NCI-H2171 (cell line): ENCODE measurements around the gene SMAD9.

Experiments
- DNase-seq: peaks from one replicate; lab custom pipeline; 2025; lab: John Stamatoyannopoulos, UW

The SMAD9 gene

GRCh38 chr13:36919833-36920615, at the start of gene SMAD9:
Gene SMAD9 (minus strand): TSS chr13:36920238. CDS start chr13:36879689, 40,549 bp downstream.
- DNase-seq = peak; percentile 56

GRCh38 chr13:36966404-36966803, 46.4 kb upstream of the SMAD9 start:
- no peak for DNase-seq

- DNase-seq = no peak
These were observed 45.7 kb upstream of the SMAD9 start for GRCh38 chr13:36965767-36966166.

GRCh38 chr13:36959456-36960116, 39.5 kb upstream of the SMAD9 start:
- DNase-seq = no peak

GRCh38 chr13:36954542-36954941, 34.5 kb upstream of the SMAD9 start:
- DNase-seq = no peak

GRCh38 chr13:36950920-36951319, 30.9 kb upstream of the SMAD9 start:
- no peak for DNase-seq

- no peak for DNase-seq
These were observed 30.3 kb upstream of the SMAD9 start for GRCh38 chr13:36950330-36950729.

- DNase-seq = no peak
These were observed 25.0 kb upstream of the SMAD9 start for GRCh38 chr13:36945078-36945477.

GRCh38 chr13:36925603-36926002, 5.6 kb upstream of the SMAD9 start:
- no peak for DNase-seq

GRCh38 chr13:36924001-36924400, 4.0 kb upstream of the SMAD9 start:
- no peak for DNase-seq

GRCh38 chr13:36921631-36922301, 1.7 kb upstream of the SMAD9 start:
- DNase-seq = no peak

GRCh38 chr13:36920616-36921185, 663 bp upstream of the SMAD9 start:
- DNase-seq = no peak

GRCh38 chr13:36919171-36919832, 736 bp downstream of the SMAD9 start:
- peak; percentile 29 for DNase-seq

GRCh38 chr13:36918246-36919131, 1.5 kb downstream of the SMAD9 start:
- DNase-seq = peak; percentile 5

GRCh38 chr13:36917311-36917710, 2.7 kb downstream of the SMAD9 start:
- no peak for DNase-seq

GRCh38 chr13:36915896-36916640, 4.0 kb downstream of the SMAD9 start:
- no peak for DNase-seq

GRCh38 chr13:36915106-36915505, 4.9 kb downstream of the SMAD9 start:
- no peak for DNase-seq

- no peak for DNase-seq
These were observed 5.4 kb downstream of the SMAD9 start for GRCh38 chr13:36914648-36915047.

- DNase-seq = no peak
These were observed 6.6 kb downstream of the SMAD9 start for GRCh38 chr13:36913463-36913862.

GRCh38 chr13:36912973-36913372, 7.1 kb downstream of the SMAD9 start:
- no peak for DNase-seq
